H1 (cell line): Measurements from ENCODE around the gene RPUSD3.

ENCODE experiments used
- ASH2L ChIP-seq: fragments of 200-600, 300-600 bp; sonication (generic); IDR thresholded peaks from one replicate; pipeline ENCODE4 v1.7.1; 2017; ENCODE audit warnings: low read length
- CREB1 ChIP-seq: IDR thresholded peaks from 2 replicates; pipeline ENCODE4 v1.6.1; 2012; ENCODE audit warnings: inconsistent platforms
- CTCF ChIP-seq, 3 experiments: IDR thresholded peaks; 1 replicate in 2 of 3; 2 replicates in 1 of 3; pipeline versions ENCODE4 v1.5.1 to v1.6.1; 2011; ENCODE audit warnings: low read length in 3 of 3, mild to moderate bottlenecking in 3 of 3, inconsistent platforms in 2 of 3, low read depth in 1 of 3, moderate library complexity in 1 of 3; ENCODE audit not compliant: insufficient read depth in 1 of 3; ENCODE audit errors: control extremely low read depth in 1 of 3
- EP300 ChIP-seq, 2 experiments: IDR thresholded peaks; 1 replicate in 1 of 2; 2 replicates in 1 of 2; pipeline ENCODE4 v1.6.1; 2011 to 2012; ENCODE audit warnings: low read depth in 2 of 2, low read length in 2 of 2, mild to moderate bottlenecking in 2 of 2, borderline replicate concordance in 1 of 2, inconsistent platforms in 1 of 2, moderate library complexity in 1 of 2
- GABPA ChIP-seq: IDR thresholded peaks from 2 replicates; pipeline ENCODE4 v1.6.1; 2011; ENCODE audit warnings: mild to moderate bottlenecking, low read length, moderate library complexity, borderline replicate concordance; ENCODE audit not compliant: insufficient read depth
- JUND ChIP-seq: IDR thresholded peaks from 2 replicates; pipeline ENCODE4 v1.6.1; 2011; ENCODE audit warnings: mild to moderate bottlenecking, improper control_type of control experiment, low read length
- NRF1 ChIP-seq: IDR thresholded peaks from 2 replicates; pipeline ENCODE4 v1.6.1; 2011; ENCODE audit warnings: mild to moderate bottlenecking, low read depth, low read length, improper control_type of control experiment
- PHF8 ChIP-seq: fragments of 200-600 bp; sonication (generic); conservative IDR thresholded peaks from 2 replicates; pipeline ENCODE4 v1.7.1; 2012; ENCODE audit warnings: low read depth, mild to moderate bottlenecking, inconsistent platforms, low read length, moderate library complexity
- POLR2A ChIP-seq, 2 experiments: IDR thresholded peaks; 1 replicate in 1 of 2; 2 replicates in 1 of 2; pipeline ENCODE4 v1.6.1; 2011; ENCODE audit warnings: low read depth in 2 of 2, low read length in 2 of 2, mild to moderate bottlenecking in 2 of 2; ENCODE audit errors: control extremely low read depth in 1 of 2
- POLR2AphosphoS5 ChIP-seq: IDR thresholded peaks from 2 replicates; pipeline ENCODE4 v1.6.1; 2011; ENCODE audit warnings: low read depth, low read length
- SIN3A ChIP-seq, 2 experiments: IDR thresholded peaks in 1 of 2; conservative IDR thresholded peaks in 1 of 2; 2 replicates each; pipeline ENCODE4 v1.6.1; 2011 to 2012; ENCODE audit warnings: low read length in 2 of 2, improper control_type of control experiment in 1 of 2, low read depth in 1 of 2, mild to moderate bottlenecking in 1 of 2

DNA sequence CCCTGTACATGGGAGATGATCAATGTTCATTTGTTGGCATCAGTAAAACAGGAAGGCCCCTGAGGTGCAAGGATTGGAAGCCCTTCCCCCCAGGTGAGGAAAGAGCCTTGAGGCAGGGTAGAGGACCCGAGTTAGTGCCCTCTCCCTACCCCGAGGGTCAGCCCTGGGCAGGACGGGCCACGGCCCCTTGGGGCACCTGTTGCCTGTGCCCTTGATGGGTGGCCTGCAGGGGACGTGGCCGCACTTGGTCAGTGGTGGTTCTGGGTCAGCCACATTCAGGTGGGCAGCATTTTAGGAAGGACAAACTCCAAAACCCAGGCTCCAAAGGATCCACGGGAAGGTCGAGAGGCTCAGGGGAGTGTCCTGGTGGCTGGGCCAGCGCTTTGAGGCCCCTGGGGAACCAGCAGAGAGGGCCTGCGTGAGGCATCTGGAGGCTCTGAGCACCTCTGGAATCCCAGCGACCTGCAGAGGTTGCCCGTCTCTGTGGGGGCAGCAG is 15.8 kb upstream of the RPUSD3 start:
- TF ChIP-seq CTCF (IDR thresholded peaks at IDR 0.05; ENCODE audit: control extremely low read depth in 1 of 3, insufficient read depth in 1 of 3, low read depth in 1 of 3, low read length in 3 of 3): no peak
- no peak for TF ChIP-seq EP300 (IDR thresholded peaks at IDR 0.05; ENCODE audit: borderline replicate concordance in 1 of 2, low read depth in 2 of 2, low read length in 2 of 2)
- TF ChIP-seq CREB1: no peak
- TF ChIP-seq JUND: no peak
- no peak for TF ChIP-seq PHF8
- TF ChIP-seq POLR2A (IDR thresholded peaks at IDR 0.05; ENCODE audit: control extremely low read depth in 1 of 2, low read depth in 2 of 2, low read length in 2 of 2): no peak
- TF ChIP-seq SIN3A (conservative IDR thresholded peaks at IDR 0.05 in 1 of 2, IDR thresholded peaks at IDR 0.05 in 1 of 2; ENCODE audit: low read depth in 1 of 2, low read length in 2 of 2): no peak
- no peak for TF ChIP-seq POLR2AphosphoS5
- no peak for TF ChIP-seq GABPA
- no peak for TF ChIP-seq NRF1
- no peak for TF ChIP-seq ASH2L
